NOMO-1 (cell line): ENCODE results near the gene RBM5.

Experiments used
- DNase-seq, 2 experiments: peaks; one replicate each; lab custom pipeline; 2025; ENCODE audit not compliant: unreplicated experiment in 2 of 2; lab: John Stamatoyannopoulos, UW

Gene RBM5

GRCh38 chr3:50158530-50159146 lies 69.9 kb downstream of the RBM5 start:
- DNase-seq: no peak

- no peak for DNase-seq
These were observed 71.9 kb downstream of the RBM5 start for GRCh38 chr3:50160561-50160983.

GRCh38 chr3:50161320-50161719 lies 72.6 kb downstream of the RBM5 start:
- DNase-seq: no peak

- no peak for DNase-seq
These were observed 73.5 kb downstream of the RBM5 start for GRCh38 chr3:50162034-50162883.

- no peak for DNase-seq
These were observed 75.1 kb downstream of the RBM5 start for GRCh38 chr3:50163572-50164455.

GRCh38 chr3:50164481-50164880 lies 75.8 kb downstream of the RBM5 start:
- DNase-seq: no peak

- no peak for DNase-seq
These were observed 76.5 kb downstream of the RBM5 start for GRCh38 chr3:50164984-50165909.

- DNase-seq: no peak
These were observed 77.3 kb downstream of the RBM5 start for GRCh38 chr3:50165910-50166538.

- DNase-seq: no peak
These were observed 77.9 kb downstream of the RBM5 start for GRCh38 chr3:50166620-50167019.

- no peak for DNase-seq
These were observed 78.5 kb downstream of the RBM5 start for GRCh38 chr3:50167069-50167840.

GRCh38 chr3:50167841-50168209 lies 79.1 kb downstream of the RBM5 start:
- DNase-seq: no peak

- DNase-seq: no peak
These were observed 79.7 kb downstream of the RBM5 start for GRCh38 chr3:50168388-50168787.
